SK-N-MC (cell line): ENCODE results near the gene SLC37A1.

Experiments
- DNase-seq: peaks from one replicate; pipeline ENCODE4 v3.0.0-alpha.2; 2011; ENCODE audit warnings: low read depth, low spot score
- H3K27ac ChIP-seq: fragments of 200-600 bp; sonication (generic); 2 replicates; pipeline ENCODE4 v1.5.1; 2016; ENCODE audit warnings: mixed run types
- H3K36me3 ChIP-seq: fragments of 200-600 bp; sonication (generic); 2 replicates; pipeline ENCODE4 v1.6.1; 2017; ENCODE audit warnings: antibody characterized with exemption, low read length, mixed read lengths; ENCODE audit not compliant: insufficient read depth
- H3K4me3 ChIP-seq: fragments of 200-600 bp; sonication (generic); 2 replicates; pipeline ENCODE4 v1.5.1; 2016
- H3K9ac ChIP-seq: fragments of 200-600 bp; sonication (generic); 2 replicates; pipeline ENCODE4 v1.8.0; 2017; ENCODE audit warnings: mixed run types, mixed read lengths; ENCODE audit not compliant: insufficient read length
- H3K9me3 ChIP-seq: fragments of 200-600 bp; sonication (generic); 2 replicates; pipeline ENCODE4 v1.6.1; 2017; ENCODE audit warnings: low read depth, mild to moderate bottlenecking, antibody characterized with exemption, low read length, moderate library complexity, mixed read lengths
- EZH2 ChIP-seq: fragments of 200-600 bp; sonication (generic); IDR thresholded peaks from one replicate; pipeline ENCODE4 v1.6.1; 2017; ENCODE audit warnings: antibody characterized with exemption
- FOXP2 ChIP-seq: optimal IDR thresholded peaks from 2 replicates; pipeline ENCODE3; 2011; ENCODE audit warnings: mild to moderate bottlenecking, moderate library complexity; ENCODE audit not compliant: insufficient read depth; ENCODE audit errors: extremely low read length, control extremely low read depth
- POLR2AphosphoS5 ChIP-seq: IDR thresholded peaks from 2 replicates; pipeline ENCODE4 v1.6.1; 2012; ENCODE audit warnings: mild to moderate bottlenecking, low read depth, low read length, borderline replicate concordance

The SLC37A1 gene

DNA sequence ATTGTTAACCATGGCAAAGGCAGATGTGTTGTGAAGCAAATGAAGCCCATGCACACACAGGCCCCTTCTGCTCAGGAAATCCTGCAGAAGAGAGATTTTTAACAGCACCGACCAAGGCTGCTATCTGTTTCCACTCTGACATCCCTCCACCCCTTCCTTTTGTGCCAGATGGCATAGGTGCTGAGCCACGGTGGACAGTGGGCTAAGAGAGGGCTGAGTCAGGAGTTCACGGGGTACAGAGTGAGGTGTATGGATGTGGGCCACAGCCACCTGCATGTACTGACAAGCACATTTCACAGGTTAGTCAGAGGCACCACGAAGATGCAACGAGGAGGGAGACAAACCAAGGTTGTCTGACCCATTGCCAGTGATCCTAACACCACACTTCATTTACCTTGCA lies 27.1 kb upstream of the SLC37A1 start:
- no peak for DNase-seq
- Histone ChIP-seq H3K4me3 (no peak overlapping the region), H3K27ac (no peak overlapping the region), H3K36me3 (no peaks in the 10 kb centered on the region), H3K9ac (no peak overlapping the region), H3K9me3 (no peaks in the 10 kb centered on the region)
- no peak for TF ChIP-seq POLR2AphosphoS5
- TF ChIP-seq EZH2: no peak
- no peak for TF ChIP-seq FOXP2

DNA sequence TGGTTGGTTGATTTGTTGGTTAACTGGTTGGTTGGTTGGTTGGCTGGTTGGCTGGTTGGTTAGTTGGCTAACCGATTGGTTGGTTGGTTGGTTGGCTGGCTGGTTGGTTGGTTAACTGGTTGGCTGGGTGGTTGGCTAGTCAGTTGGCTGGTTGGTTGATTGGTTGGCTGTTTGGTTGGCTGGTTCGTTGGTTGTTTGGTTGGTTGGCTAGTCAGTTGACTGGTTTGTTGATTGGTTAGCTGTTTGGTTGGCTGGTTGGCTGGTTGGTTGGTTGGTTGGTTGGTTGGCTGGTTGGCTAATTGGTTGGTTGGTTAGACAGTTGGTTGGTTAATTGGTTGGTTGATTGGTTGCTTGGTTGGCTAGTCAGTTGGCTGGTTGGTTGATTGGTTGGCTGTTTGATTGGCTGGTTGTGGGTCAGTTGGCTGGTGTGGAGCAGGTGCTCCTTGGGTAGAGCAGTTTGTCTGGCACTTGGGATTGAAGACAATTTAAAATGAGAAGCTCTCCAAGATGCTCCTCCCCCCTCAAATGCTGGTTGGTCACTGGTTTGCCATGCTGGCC lies 24.6 kb upstream of the SLC37A1 start:
- no peak for DNase-seq
- Histone ChIP-seq H3K27ac (no peak overlapping the region), H3K9me3 (no peaks in the 10 kb centered on the region), H3K4me3 (no peak overlapping the region), H3K9ac (no peak overlapping the region), H3K36me3 (no peaks in the 10 kb centered on the region)
- no peak for TF ChIP-seq EZH2
- no peak for TF ChIP-seq FOXP2
- no peak for TF ChIP-seq POLR2AphosphoS5

DNA sequence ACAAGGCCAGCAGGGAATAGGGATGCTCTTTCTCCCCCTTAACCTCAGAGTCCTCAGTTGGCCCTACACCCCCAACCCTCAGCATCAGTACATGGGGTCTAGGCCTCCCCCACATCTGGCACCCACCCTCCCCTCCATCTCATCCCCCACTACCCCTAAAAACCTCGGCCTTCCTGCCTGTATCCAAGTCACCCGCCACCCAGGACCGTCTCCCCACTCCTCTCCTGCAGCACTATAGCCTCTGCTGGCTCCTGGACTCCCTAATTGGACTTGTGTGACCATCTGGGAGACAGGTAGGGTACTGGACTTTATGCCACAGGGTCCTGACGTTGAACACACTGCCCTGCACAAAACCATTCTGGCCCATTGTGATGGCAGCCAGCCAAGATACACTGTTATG lies 23.7 kb upstream of the SLC37A1 start:
- no peak overlapping the region for H3K27ac ChIP-seq
- no peak for DNase-seq
- TF ChIP-seq EZH2 (no peak), FOXP2 (no peak), POLR2AphosphoS5 (no peak)
- H3K9me3 ChIP-seq: no peaks in the 10 kb centered on the region
- H3K36me3 ChIP-seq: no peaks in the 10 kb centered on the region
- no peak overlapping the region for H3K9ac ChIP-seq
- H3K4me3 ChIP-seq: no peak overlapping the region

DNA sequence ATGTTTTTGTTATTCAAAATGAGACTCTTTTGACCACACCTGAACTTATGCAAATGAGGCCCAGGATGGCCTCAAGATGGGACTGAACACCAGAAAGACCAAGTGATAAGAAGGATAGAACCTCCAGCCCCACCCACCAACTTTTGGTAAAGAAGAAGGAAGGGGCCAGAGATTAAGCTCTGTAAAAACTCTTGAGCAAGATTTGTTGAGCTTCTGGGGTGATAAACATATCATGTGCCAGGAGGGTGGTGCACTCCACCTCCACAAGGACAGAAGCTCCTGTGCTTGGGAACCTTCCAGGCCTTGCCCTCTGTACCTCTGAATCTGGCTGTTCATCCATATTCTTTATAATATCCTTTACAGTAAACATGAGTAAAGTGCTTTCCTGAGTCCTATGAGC lies 22.9 kb upstream of the SLC37A1 start:
- no peak overlapping the region for H3K4me3 ChIP-seq
- TF ChIP-seq EZH2: no peak
- TF ChIP-seq FOXP2: no peak
- TF ChIP-seq POLR2AphosphoS5: no peak
- no peak overlapping the region for H3K9ac ChIP-seq
- DNase-seq: no peak
- H3K9me3 ChIP-seq: no peaks in the 10 kb centered on the region
- no peak overlapping the region for H3K27ac ChIP-seq
- H3K36me3 ChIP-seq: no peaks in the 10 kb centered on the region

DNA sequence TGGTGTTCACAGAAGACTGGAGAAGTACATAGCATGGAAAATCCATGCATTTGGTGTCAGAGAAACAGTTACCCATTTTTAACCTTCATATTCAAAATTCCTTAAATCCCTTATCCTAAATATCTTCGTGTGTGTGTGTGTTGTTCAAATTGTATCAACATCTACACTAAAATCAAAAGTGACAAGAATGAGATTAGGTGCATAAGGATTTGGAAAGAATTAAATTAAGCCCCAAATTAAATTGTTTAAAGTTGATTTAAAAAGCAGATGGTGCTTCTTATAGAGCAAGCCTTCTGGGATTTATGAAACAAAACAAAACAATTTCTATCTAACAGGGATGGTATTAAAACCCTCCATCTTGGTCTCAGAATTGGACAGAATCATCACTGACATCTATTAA lies 22.3 kb upstream of the SLC37A1 start:
- H3K36me3 ChIP-seq: no peaks in the 10 kb centered on the region
- DNase-seq: no peak
- TF ChIP-seq FOXP2 (no peak), EZH2 (no peak), POLR2AphosphoS5 (no peak)
- H3K27ac ChIP-seq: no peak overlapping the region
- H3K9me3 ChIP-seq: no peaks in the 10 kb centered on the region
- H3K4me3 ChIP-seq: no peak overlapping the region
- H3K9ac ChIP-seq: no peak overlapping the region

DNA sequence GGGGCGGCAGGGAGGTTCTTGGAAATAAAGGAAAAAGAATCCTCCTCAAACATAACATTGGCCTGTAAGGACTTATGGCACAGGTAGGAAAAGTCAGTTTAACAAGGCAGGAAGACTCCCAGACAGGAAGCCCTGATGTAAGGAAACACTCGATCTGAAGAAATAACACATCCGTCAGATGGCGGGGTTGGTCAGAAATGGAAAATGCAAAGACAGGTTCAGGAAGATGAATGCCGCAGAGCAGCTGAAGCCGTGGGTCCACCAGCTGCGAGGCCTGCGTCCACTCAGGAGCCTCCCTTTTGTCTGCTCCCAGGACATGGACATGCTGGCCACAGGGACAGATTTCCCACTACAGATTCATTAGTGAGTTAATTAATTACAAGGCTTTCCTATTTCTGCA lies 21.5 kb upstream of the SLC37A1 start:
- no peaks in the 10 kb centered on the region for H3K36me3 ChIP-seq
- no peak overlapping the region for H3K9ac ChIP-seq
- no peak overlapping the region for H3K4me3 ChIP-seq
- H3K9me3 ChIP-seq: no peaks in the 10 kb centered on the region
- TF ChIP-seq EZH2: no peak
- TF ChIP-seq POLR2AphosphoS5: no peak
- no peak for TF ChIP-seq FOXP2
- DNase-seq: no peak
- H3K27ac ChIP-seq: no peak overlapping the region

DNA sequence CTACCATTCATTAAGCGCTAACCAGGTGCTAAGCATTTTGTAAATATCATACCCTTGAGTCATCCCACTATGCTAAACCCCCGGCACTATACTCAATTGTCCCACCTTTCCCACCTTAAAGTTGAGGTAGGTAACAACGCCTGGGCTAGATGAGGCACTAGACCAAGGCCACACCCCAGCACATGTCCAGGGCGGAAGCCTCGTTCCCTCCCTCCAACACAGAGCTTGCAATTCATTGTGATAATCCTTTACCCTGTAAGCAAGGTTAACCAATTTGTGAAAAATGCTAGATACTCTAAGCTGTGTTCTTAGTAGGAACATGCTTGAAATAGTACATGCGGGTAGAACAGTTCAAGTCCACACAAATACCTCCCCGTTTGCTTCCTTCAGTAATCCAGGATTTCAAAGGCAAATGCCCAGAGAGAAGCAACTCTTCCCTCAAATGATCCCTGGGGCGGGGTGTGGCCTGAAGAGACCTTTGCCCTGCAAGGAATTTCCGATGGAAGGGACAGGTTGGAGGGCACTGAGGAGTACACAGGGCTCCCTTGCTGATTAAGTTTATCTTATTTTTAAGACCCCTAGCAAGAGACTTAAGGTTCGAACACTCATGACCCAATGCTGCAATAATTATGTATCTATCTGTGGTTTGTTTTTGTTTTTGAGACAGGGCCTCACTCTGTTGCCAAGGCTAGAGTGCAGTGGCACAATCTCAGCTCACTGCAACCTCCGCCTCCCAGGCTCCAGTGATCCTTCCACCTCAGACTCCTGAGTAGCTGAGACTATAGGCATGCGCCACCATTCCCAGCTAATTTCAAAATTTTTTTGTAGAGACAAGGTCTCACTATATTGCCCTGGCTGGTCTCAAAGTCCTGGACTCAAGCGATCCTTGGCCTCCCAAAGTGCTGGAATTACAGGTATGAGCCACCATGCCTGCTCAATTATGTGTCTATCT lies 20.3 kb upstream of the SLC37A1 start:
- Histone ChIP-seq H3K36me3 (no peaks in the 10 kb centered on the region), H3K9me3 (no peaks in the 10 kb centered on the region), H3K27ac (no peak overlapping the region), H3K4me3 (no peak overlapping the region), H3K9ac (no peak overlapping the region)
- TF ChIP-seq POLR2AphosphoS5 (no peak), EZH2 (no peak), FOXP2 (no peak)
- DNase-seq: no peak

DNA sequence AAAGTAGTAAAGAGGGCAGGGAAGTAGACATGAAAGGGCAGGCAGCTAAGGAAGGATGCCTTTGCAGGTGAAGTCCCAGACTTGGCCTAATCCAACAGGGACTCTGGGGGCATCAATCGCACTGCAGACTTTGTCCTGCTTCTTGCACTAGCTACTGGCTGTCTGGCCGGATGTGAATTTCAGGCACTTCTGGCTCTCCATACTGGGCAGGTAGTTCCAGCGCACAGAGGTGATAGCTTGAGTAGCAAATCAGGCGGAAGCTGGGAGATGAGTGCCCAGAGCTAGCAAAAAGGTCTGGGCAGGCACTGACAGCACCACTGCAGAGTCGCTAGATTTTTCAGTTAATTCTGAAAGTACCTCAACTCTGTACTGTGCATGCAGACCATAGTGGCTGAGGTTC lies 18.6 kb upstream of the SLC37A1 start:
- Histone ChIP-seq H3K4me3 (no peak overlapping the region), H3K27ac (no peak overlapping the region), H3K36me3 (no peaks in the 10 kb centered on the region), H3K9me3 (no peaks in the 10 kb centered on the region), H3K9ac (no peak overlapping the region)
- no peak for TF ChIP-seq FOXP2
- TF ChIP-seq EZH2: no peak
- no peak for DNase-seq

DNA sequence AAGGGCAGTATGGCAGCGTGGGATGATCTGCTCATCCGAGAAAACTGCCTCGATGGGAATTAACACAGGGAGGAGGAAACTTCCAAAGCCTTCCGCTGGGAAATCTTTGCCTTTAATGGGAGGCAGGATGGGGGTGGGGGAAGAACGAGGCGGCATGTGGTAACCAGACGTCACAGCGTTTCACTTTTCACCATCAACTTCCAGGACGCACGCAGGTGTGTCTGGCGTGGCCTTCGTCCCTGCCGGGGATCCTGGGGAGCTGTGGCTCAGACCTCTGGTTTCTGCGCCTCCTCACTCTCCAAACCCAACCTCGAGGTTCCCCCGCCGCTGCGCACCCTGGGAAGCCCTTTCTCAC lies 17.9 kb upstream of the SLC37A1 start:
- no peak for DNase-seq
- H3K4me3 ChIP-seq: peak overlapping the region; percentile 86
- H3K36me3 ChIP-seq: no peaks in the 10 kb centered on the region
- no peak overlapping the region for H3K27ac ChIP-seq
- TF ChIP-seq FOXP2 (no peak), EZH2 (no peak), POLR2AphosphoS5 (no peak)
- no peaks in the 10 kb centered on the region for H3K9me3 ChIP-seq
- no peak overlapping the region for H3K9ac ChIP-seq
